OCI-LY1 (cell line): Measurements from ENCODE around the gene CARD10.
"Not testable (repeated sequence)": the region's sequence is repeated elsewhere in the genome, so short reads cannot be mapped to it uniquely, and the experiment has no call there.

Source experiments
- H2AFZ ChIP-seq: fragments of 200-600 bp; sonication (generic), shearing (Covaris generic); 2 replicates; pipeline ENCODE4 v1.6.0; 2014; ENCODE audit warnings: antibody characterized with exemption, mild to moderate bottlenecking, low read length
- H3F3A ChIP-seq: fragments of 200-600 bp; sonication (generic), shearing (Covaris generic); 2 replicates; pipeline ENCODE4 v1.6.0; 2014; ENCODE audit warnings: mild to moderate bottlenecking, antibody characterized with exemption, low read length, moderate library complexity; ENCODE audit not compliant: insufficient read depth
- H3K27ac ChIP-seq: fragments of 200-600 bp; sonication (generic); 2 replicates; pipeline ENCODE4 v1.5.1; 2014; ENCODE audit warnings: low read length, mixed run types, mild to moderate bottlenecking, low read depth; ENCODE audit not compliant: poor library complexity, severe bottlenecking
- H3K27me3 ChIP-seq: fragments of 200-600 bp; sonication (generic); 2 replicates; pipeline ENCODE4 v1.6.0; 2014; ENCODE audit warnings: antibody characterized with exemption, mild to moderate bottlenecking, low read length, moderate library complexity; ENCODE audit not compliant: insufficient read depth
- H3K36me3 ChIP-seq: fragments of 200-600 bp; sonication (generic); 2 replicates; pipeline ENCODE4 v1.6.1; 2014; ENCODE audit warnings: mild to moderate bottlenecking, antibody characterized with exemption, low read length, moderate library complexity, mixed read lengths; ENCODE audit not compliant: insufficient read depth
- H3K4me1 ChIP-seq: fragments of 200-600 bp; sonication (generic); 2 replicates; pipeline ENCODE4 v1.5.1; 2014; ENCODE audit warnings: mild to moderate bottlenecking, low read length, moderate library complexity; ENCODE audit not compliant: insufficient read depth, severe bottlenecking
- H3K4me2 ChIP-seq: fragments of 200-600 bp; sonication (generic), shearing (Covaris generic); 2 replicates; pipeline ENCODE4 v1.6.1; 2014; ENCODE audit warnings: low read length
- H3K4me3 ChIP-seq: fragments of 200-600 bp; sonication (generic); 2 replicates; pipeline ENCODE4 v1.5.1; 2014; ENCODE audit warnings: low read length, low read depth, mild to moderate bottlenecking, mixed read lengths; ENCODE audit not compliant: poor library complexity, severe bottlenecking
- H3K79me2 ChIP-seq: fragments of 200-600 bp; shearing (Covaris generic); 2 replicates; pipeline ENCODE4 v1.6.1; 2016; ENCODE audit warnings: mixed run types, low read length, mixed read lengths; ENCODE audit not compliant: insufficient read depth
- H3K9ac ChIP-seq: fragments of 200-600 bp; sonication (generic), shearing (Covaris generic); 2 replicates; pipeline ENCODE4 v1.6.1; 2014; ENCODE audit warnings: mild to moderate bottlenecking, low read length, mixed read lengths
- H3K9me2 ChIP-seq: fragments of 200-600 bp; sonication (generic), shearing (Covaris generic); 2 replicates; pipeline ENCODE4 v1.6.1; 2014; ENCODE audit warnings: low read depth, mild to moderate bottlenecking, low read length, mixed read lengths
- H3K9me3 ChIP-seq: fragments of 200-600 bp; shearing (Covaris generic); 2 replicates; pipeline ENCODE4 v1.6.1; 2014; ENCODE audit warnings: low read length, mixed read lengths
- H4K20me1 ChIP-seq: fragments of 200-600 bp; sonication (generic), shearing (Covaris generic); 2 replicates; pipeline ENCODE4 v1.6.0; 2016; ENCODE audit warnings: mild to moderate bottlenecking, low read length; ENCODE audit not compliant: insufficient read depth
- EZH2 ChIP-seq: fragments of 200-600 bp; sonication (generic), shearing (Covaris generic); IDR thresholded peaks from 2 replicates; pipeline ENCODE4 v1.8.0; 2017; ENCODE audit warnings: borderline replicate concordance, mixed run types, mild to moderate bottlenecking, antibody characterized with exemption, low read length, moderate library complexity, mixed read lengths
- TF ChIP-seq, protein P1 (sequence below): fragments of 200-600 bp; sonication (generic), shearing (Covaris generic); IDR thresholded peaks from 2 replicates; pipeline ENCODE4 v1.5.1; 2017; ENCODE audit warnings: mild to moderate bottlenecking, antibody characterized with exemption, low read length, moderate library complexity, mixed read lengths

CARD10 gene

DNA sequence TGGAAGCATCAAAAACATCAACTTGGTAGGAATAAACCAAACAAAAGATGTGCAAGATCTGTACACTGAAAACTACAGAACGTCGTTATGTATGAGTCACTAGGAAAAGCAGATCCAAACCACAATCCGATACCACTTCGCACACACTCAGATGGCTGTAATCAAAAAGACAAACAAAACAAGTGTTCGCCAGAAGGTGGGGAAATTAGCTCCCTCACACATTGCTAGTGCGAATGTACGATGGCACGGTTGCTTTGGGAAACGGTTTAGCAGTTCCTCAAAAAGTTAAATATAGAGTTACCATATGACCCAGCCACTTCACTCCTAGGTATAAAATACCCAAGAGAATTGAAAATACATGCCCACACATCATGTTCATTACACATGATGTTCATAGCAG lies 14.8 kb upstream of the CARD10 start:
- Histone ChIP-seq H3K36me3 (no peaks in the 10 kb centered on the region), H3K9me3 (no peaks in the 10 kb centered on the region), H3K4me1 (no peaks in the 10 kb centered on the region), H3F3A (no peaks in the 10 kb centered on the region), H3K27ac (no peak overlapping the region), H3K4me2 (no peak overlapping the region), H2AFZ (no peak overlapping the region), H4K20me1 (no peaks in the 10 kb centered on the region), H3K9me2 (no peaks in the 10 kb centered on the region), H3K9ac (no peak overlapping the region), H3K27me3 (no peaks in the 10 kb centered on the region; the same call in 1 of the 2 replicates), H3K4me3 (no peak overlapping the region), H3K79me2 (no peaks in the 10 kb centered on the region)
- TF ChIP-seq, protein P1, sequence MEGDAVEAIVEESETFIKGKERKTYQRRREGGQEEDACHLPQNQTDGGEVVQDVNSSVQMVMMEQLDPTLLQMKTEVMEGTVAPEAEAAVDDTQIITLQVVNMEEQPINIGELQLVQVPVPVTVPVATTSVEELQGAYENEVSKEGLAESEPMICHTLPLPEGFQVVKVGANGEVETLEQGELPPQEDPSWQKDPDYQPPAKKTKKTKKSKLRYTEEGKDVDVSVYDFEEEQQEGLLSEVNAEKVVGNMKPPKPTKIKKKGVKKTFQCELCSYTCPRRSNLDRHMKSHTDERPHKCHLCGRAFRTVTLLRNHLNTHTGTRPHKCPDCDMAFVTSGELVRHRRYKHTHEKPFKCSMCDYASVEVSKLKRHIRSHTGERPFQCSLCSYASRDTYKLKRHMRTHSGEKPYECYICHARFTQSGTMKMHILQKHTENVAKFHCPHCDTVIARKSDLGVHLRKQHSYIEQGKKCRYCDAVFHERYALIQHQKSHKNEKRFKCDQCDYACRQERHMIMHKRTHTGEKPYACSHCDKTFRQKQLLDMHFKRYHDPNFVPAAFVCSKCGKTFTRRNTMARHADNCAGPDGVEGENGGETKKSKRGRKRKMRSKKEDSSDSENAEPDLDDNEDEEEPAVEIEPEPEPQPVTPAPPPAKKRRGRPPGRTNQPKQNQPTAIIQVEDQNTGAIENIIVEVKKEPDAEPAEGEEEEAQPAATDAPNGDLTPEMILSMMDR = no peak
- no peak for TF ChIP-seq EZH2

DNA sequence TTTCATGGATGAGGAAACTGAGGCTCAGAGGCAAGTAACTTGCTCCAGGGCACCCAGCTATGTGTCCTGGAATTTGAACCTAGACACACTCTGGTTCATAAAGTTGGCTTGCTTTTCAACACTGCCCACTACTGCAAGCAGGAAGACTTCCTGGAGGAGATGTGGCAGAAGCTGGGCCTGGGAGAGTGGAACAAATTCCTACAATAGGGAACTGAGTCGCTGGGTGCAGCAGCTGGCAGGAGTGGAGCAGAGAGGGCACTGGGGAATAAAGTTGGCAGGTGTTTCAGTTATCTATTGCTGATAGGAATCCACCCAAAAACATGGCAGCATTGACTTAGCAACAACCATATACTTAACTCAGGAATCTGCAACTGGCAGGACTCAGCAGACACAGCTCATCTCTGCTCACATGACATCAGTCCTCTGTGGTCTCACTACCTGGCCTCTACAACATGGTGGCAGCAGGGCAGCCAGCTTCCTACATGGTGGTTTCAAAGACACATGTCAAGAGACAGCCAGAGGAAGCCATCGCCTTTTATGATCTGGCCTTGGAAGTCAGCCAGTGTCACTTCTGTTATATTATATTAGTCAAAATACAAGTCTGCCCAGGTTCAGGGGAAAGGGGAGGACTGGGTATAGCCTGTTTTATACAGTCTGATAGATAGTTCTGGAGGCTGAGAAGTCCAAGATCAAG lies 10.6 kb upstream of the CARD10 start:
- no peak overlapping the region for H3K27ac ChIP-seq
- no peaks in the 10 kb centered on the region for H3K9me3 ChIP-seq
- no peaks in the 10 kb centered on the region for H4K20me1 ChIP-seq
- no peaks in the 10 kb centered on the region for H3K36me3 ChIP-seq
- no peak overlapping the region for H2AFZ ChIP-seq
- no peaks in the 10 kb centered on the region for H3K4me1 ChIP-seq
- H3K9ac ChIP-seq = no peak overlapping the region
- H3K4me3 ChIP-seq = no peak overlapping the region
- TF ChIP-seq EZH2 = no peak
- H3F3A ChIP-seq = no peaks in the 10 kb centered on the region
- H3K27me3 ChIP-seq = no peaks in the 10 kb centered on the region; the same call in 1 of the 2 replicates
- H3K9me2 ChIP-seq = no peaks in the 10 kb centered on the region
- no peaks in the 10 kb centered on the region for H3K79me2 ChIP-seq
- H3K4me2 ChIP-seq = no peak overlapping the region

DNA sequence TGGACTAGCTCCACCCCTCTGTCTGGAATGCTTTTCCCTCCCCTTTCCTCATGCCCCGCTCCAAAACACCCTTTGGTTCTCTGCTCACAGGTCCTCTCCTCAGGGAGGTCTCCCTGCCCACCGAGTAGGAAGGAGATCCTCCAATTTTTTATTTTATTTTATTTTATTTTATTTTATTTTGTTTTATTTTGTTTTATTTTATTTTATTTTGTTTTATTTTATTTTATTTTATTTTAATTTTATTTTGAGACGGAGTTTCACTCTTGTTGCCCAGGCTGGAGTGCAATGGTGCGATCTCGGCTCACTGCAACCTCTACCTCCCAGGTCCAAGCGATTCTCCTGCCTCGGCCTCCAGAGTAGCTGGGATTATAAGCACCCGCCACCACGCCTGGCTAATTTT lies 8.7 kb upstream of the CARD10 start:
- H3K4me2 ChIP-seq, H3K4me1 ChIP-seq: not testable (repeated sequence)

DNA sequence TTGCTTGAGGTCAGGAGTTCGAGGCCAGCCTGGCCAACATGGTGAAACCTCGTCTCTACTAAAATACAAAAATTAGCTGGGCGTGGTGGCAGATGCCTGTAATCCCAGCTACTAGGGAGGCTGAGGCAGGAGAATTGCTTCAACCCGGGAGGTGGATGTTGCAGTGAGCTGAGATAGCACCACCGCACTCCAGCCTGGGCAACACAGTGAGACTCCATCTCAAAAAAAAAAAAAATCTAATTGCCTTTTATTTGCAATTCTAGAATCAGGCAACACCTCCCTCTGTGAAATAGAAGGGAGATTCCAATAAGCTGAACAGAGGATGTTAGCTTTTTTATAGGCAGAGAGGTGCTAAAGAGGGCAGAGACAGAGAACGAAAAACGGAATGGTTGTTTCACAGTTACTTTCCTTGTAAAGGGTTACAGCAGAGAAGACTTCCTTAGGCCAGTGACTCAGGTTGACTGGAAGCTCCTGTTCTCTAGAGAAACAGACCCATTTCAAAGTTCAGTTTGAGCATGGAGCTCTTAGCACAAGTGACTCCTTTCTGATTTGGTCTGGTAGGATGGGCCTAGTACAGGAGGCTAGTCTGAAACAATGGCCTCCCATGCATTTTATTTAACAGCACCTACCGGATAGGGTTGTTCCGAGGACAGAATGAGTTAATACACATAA lies 8.0 kb upstream of the CARD10 start:
- not testable (repeated sequence) for H3K4me2 ChIP-seq, H2AFZ ChIP-seq, H3K27ac ChIP-seq, H3K4me1 ChIP-seq, H3K36me3 ChIP-seq, H3F3A ChIP-seq, H3K9ac ChIP-seq, H3K9me3 ChIP-seq, H3K79me2 ChIP-seq, H4K20me1 ChIP-seq, H3K4me3 ChIP-seq, H3K9me2 ChIP-seq, H3K27me3 ChIP-seq

More for the DNA sequence above, 8.7 kb upstream of the CARD10 start:
- not testable (repeated sequence) for H3K9ac ChIP-seq, H3F3A ChIP-seq, H3K27ac ChIP-seq, H3K36me3 ChIP-seq, H3K4me3 ChIP-seq, H3K79me2 ChIP-seq, H3K9me2 ChIP-seq, H3K27me3 ChIP-seq, H4K20me1 ChIP-seq, H2AFZ ChIP-seq, H3K9me3 ChIP-seq
